Subcutaneous adipose tissue (tissue), 4 donors: ENCODE results near the gene ZNF785. TPM values are rescaled to one million over a fixed set of nuclear protein-coding genes. Genes with fewer than 3 reads are reported as not detected.

Experiments
- CTCF ChIP-seq: fragments of 450-650 bp; IDR thresholded peaks from one replicate; pipeline ENCODE4 v1.5.1; 2016; ENCODE audit warnings: low read depth, mild to moderate bottlenecking, control low read depth, antibody characterized with exemption, moderate library complexity
- total RNA-seq, 4 donors: library from RNA; depleted of rRNA; stranded (reverse); fragments of >200 nt; gene quantifications; one replicate each; pipeline ENCODE4 v1.1.0, GENCODE V29; 2016

The ZNF785 gene
- total RNA-seq, 4 donors from 2014 or later: 2.9 to 8.4 (median 6.6) TPM

GRCh38 chr16:30574678-30575077 is 10.8 kb downstream of the ZNF785 start:
- no peak for TF ChIP-seq CTCF

GRCh38 chr16:30571445-30572322 is 13.8 kb downstream of the ZNF785 start, which contains the start of gene ZNF688:
TSS of gene ZNF688 (minus strand) at chr16:30571714. CDS start at chr16:30571629, 85 bp downstream.
- no peak for TF ChIP-seq CTCF

- no peak for TF ChIP-seq CTCF
Measured at GRCh38 chr16:30570636-30571444, 14.7 kb downstream of the ZNF785 start.

- no peak for TF ChIP-seq CTCF
Measured at GRCh38 chr16:30569746-30570635, 15.5 kb downstream of the ZNF785 start.

GRCh38 chr16:30569281-30569680 is 16.2 kb downstream of the ZNF785 start:
- no peak for TF ChIP-seq CTCF

GRCh38 chr16:30567991-30568638 is 17.4 kb downstream of the ZNF785 start:
- no peak for TF ChIP-seq CTCF
